ENCODE measurements around the gene PRRC2B.
A peak's percentile ranks its signal among the peaks of the same experiment; 100 is the strongest.

Gene PRRC2B

DNA sequence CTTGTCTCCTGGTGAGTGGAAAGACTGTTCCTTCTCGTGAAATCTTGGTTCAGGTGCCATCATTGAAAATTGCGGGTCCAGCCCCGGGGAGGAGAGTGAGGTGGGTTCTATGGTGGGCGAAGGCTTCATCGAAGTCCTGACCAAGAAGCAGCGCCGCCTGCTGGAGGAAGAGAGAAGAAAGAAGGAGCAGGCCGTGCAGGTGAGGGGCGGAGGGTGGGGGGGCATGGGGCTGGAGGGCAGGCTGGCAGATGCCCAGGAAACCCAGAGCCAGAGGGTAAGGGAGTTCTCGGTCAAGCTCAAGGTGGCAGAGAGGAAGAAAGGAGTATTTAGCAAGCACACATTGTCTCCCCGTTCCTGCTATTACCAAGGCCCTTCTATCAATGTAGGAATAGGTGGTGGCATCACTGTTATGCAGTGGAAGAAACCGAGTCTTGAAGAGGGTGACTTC lies 84.6 kb downstream of the PRRC2B start:
- peak; percentile 23 for DNase-seq (ENCODE audit: low read depth)
- peak; percentile 39 for TF ChIP-seq CTCF (conservative IDR thresholded peaks at IDR 0.05; ENCODE audit: control insufficient read depth, insufficient read depth, low read depth, low read length)
- no peak overlapping the region for H3K4me3 ChIP-seq (ENCODE audit: control insufficient read depth, low read depth, low read length)

- no peak for DNase-seq (ENCODE audit: low read depth)
- TF ChIP-seq CTCF (conservative IDR thresholded peaks at IDR 0.05; ENCODE audit: control insufficient read depth, insufficient read depth, low read depth, low read length): no peak
- H3K4me3 ChIP-seq (ENCODE audit: control insufficient read depth, low read depth, low read length): no peak overlapping the region
Measured at GRCh38 chr9:131478911-131479310, 85.0 kb downstream of the PRRC2B start.

GRCh38 chr9:131480258-131480657 lies 86.4 kb downstream of the PRRC2B start:
- TF ChIP-seq CTCF (conservative IDR thresholded peaks at IDR 0.05; ENCODE audit: control insufficient read depth, insufficient read depth, low read depth, low read length): no peak
- H3K4me3 ChIP-seq (ENCODE audit: control insufficient read depth, low read depth, low read length): no peak overlapping the region
- DNase-seq (ENCODE audit: low read depth): no peak

- H3K4me3 ChIP-seq (ENCODE audit: control insufficient read depth, low read depth, low read length): no peak overlapping the region
- no peak for TF ChIP-seq CTCF (conservative IDR thresholded peaks at IDR 0.05; ENCODE audit: control insufficient read depth, insufficient read depth, low read depth, low read length)
- no peak for DNase-seq (ENCODE audit: low read depth)
Measured at GRCh38 chr9:131481441-131482342, 87.8 kb downstream of the PRRC2B start.

GRCh38 chr9:131482343-131483006 lies 88.6 kb downstream of the PRRC2B start:
- no peak for TF ChIP-seq CTCF (conservative IDR thresholded peaks at IDR 0.05; ENCODE audit: control insufficient read depth, insufficient read depth, low read depth, low read length)
- DNase-seq (ENCODE audit: low read depth): no peak
- no peak overlapping the region for H3K4me3 ChIP-seq (ENCODE audit: control insufficient read depth, low read depth, low read length)

GRCh38 chr9:131483319-131484050 lies 89.6 kb downstream of the PRRC2B start:
- no peak for DNase-seq (ENCODE audit: low read depth)
- no peak for TF ChIP-seq CTCF (conservative IDR thresholded peaks at IDR 0.05; ENCODE audit: control insufficient read depth, insufficient read depth, low read depth, low read length)
- H3K4me3 ChIP-seq (ENCODE audit: control insufficient read depth, low read depth, low read length): no peak overlapping the region
